ENCODE data around the gene NHLH1. TPM values are rescaled to one million over a fixed set of nuclear protein-coding genes. Genes with fewer than 3 reads are reported as not detected.

NHLH1 gene
- total and polyA plus RNA-seq, 2 donors (not counting 3 experiments of a cell fraction or from before 2014, with no cell fraction given) = 0.46 TPM

DNA sequence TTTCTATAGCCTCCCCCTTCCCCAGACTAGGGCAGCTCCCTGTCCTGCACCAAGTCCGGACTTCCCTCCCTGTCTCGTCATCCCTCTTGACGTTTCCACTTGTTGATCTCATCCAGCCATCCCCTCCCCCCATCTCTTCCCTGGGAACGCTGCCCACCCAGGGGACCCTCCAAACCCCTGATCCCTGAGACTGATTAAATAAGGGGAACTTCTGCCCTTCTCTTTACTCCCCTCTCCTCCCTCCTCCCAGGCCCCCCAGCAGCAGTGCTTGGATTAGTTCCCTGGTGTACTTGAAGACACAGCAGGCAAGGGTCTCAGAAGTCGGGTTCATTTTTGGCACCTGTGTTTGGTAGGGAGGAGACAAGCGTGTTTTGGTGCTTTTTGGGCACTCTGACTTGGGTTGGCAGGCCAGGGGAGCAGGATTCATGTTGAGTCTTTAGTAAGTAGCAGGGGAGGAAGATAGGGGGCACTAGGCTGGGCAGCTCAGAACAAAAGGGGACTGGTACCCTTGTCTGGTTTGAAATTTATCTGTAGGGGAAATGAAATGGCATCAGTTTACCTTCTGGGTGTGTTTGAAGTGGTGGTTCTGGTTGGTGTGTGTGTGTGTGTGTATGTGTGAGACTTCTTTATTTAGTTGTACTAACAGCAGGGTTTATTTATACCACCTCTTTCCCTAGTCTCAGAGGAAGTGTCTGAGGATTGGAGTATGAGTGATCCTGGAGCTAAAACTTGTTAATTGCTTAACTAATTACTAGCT, 44.6 kb downstream of the NHLH1 start:
- dilution Hi-C loops (cut with MboI; ENCODE audit: extremely low pct_ligation_motif_present, low sequenced_read_pairs) = no loop called here
- POLR2A ChIA-PET = no interaction called here

More for the DNA sequence above, 44.6 kb downstream of the NHLH1 start:
- no peak overlapping the region for H3K27ac ChIP-seq (ENCODE audit: insufficient read depth, low read depth, low read length)
- no peak overlapping the region for H3K9ac ChIP-seq (replicated peaks; ENCODE audit: extremely low read depth, insufficient read depth, low read length)
- peaks cover 51 to 55% of the 10 kb centered on the region in 2 experiments for H3K27me3 ChIP-seq (ENCODE audit: control insufficient read depth in 2 of 2, insufficient read depth in 2 of 2, low read length in 2 of 2)
- no peaks in the 10 kb centered on the region for H3K4me1 ChIP-seq (ENCODE audit: control insufficient read depth, extremely low read depth, insufficient read depth, low read length)
- H4K20me1 ChIP-seq (replicated peaks; ENCODE audit: control insufficient read depth, extremely low read depth, insufficient read depth, low read length) = no peaks in the 10 kb centered on the region
- no peaks in the 10 kb centered on the region for H3K79me2 ChIP-seq (ENCODE audit: control insufficient read depth, insufficient read depth, low read length)
- no peaks in the 10 kb centered on the region for H3K36me3 ChIP-seq (ENCODE audit: control insufficient read depth in 2 of 2, extremely low read depth in 1 of 2, insufficient read depth in 2 of 2, low read length in 2 of 2)
- no peak overlapping the region for H2AFZ ChIP-seq (ENCODE audit: low read depth, low read length)
- H3K4me3 ChIP-seq (replicated peaks in 1 of 3; ENCODE audit: insufficient read depth in 1 of 3, low read depth in 1 of 3, low read length in 3 of 3) = no peak overlapping the region
- intact Hi-C loops (cut with micrococcal nuclease) = no loop called here
- TF ChIP-seq, protein P1, sequence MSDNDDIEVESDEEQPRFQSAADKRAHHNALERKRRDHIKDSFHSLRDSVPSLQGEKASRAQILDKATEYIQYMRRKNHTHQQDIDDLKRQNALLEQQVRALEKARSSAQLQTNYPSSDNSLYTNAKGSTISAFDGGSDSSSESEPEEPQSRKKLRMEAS (IDR thresholded peaks at IDR 0.05; ENCODE audit: insufficient read depth, insufficient read length) = no peak
- no peak for TF ChIP-seq GATA2 (IDR thresholded peaks at IDR 0.05; ENCODE audit: insufficient read depth, insufficient read length, low read depth, low read length)
- TF ChIP-seq, protein P2, sequence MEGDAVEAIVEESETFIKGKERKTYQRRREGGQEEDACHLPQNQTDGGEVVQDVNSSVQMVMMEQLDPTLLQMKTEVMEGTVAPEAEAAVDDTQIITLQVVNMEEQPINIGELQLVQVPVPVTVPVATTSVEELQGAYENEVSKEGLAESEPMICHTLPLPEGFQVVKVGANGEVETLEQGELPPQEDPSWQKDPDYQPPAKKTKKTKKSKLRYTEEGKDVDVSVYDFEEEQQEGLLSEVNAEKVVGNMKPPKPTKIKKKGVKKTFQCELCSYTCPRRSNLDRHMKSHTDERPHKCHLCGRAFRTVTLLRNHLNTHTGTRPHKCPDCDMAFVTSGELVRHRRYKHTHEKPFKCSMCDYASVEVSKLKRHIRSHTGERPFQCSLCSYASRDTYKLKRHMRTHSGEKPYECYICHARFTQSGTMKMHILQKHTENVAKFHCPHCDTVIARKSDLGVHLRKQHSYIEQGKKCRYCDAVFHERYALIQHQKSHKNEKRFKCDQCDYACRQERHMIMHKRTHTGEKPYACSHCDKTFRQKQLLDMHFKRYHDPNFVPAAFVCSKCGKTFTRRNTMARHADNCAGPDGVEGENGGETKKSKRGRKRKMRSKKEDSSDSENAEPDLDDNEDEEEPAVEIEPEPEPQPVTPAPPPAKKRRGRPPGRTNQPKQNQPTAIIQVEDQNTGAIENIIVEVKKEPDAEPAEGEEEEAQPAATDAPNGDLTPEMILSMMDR (IDR thresholded peaks at IDR 0.05; ENCODE audit: extremely low read depth in 1 of 2, insufficient read depth in 1 of 2, low read depth in 1 of 2, low read length in 2 of 2) = no peak
- TF ChIP-seq MYC (IDR thresholded peaks at IDR 0.05; ENCODE audit: low read depth, low read length) = no peak
- TF ChIP-seq FOS (IDR thresholded peaks at IDR 0.05; ENCODE audit: borderline replicate concordance, insufficient read depth, low read length) = no peak
- no peak for TF ChIP-seq POLR2AphosphoS5 (IDR thresholded peaks at IDR 0.05; ENCODE audit: insufficient read depth, low read depth, low read length)
- TF ChIP-seq JUN (IDR thresholded peaks at IDR 0.05; ENCODE audit: borderline replicate concordance, insufficient read depth, insufficient read length, low read depth) = no peak
- CTCF ChIA-PET = interaction anchor here (1.0 to 1.2 kb wide), 3 partner anchors 9 to 326 kb away, joined by 3 to 4 read pairs (median 3); no protein-coding TSS in a partner anchor
- DNase-seq (ENCODE audit: low read depth, low spot score) (no peak), FAIRE-seq (no peak)
- H3K4me2 ChIP-seq (ENCODE audit: insufficient read depth, low read length) = no peak overlapping the region
- no peaks in the 10 kb centered on the region for H3K9me3 ChIP-seq (replicated peaks; ENCODE audit: control insufficient read depth, insufficient read depth, low read length)
- no peaks in the 10 kb centered on the region for H3K9me1 ChIP-seq (replicated peaks; ENCODE audit: control insufficient read depth, extremely low read depth, insufficient read depth, low read length)
- BruUV-seq (replicated peaks) = no TSS peak

Data from endothelial cell of umbilical vein (primary cell).